NCI-H1930 (cell line): ENCODE measurements around the gene UNC45B.
"Not testable (repeated sequence)": the region's sequence is repeated elsewhere in the genome, so short reads cannot be mapped to it uniquely, and the experiment has no call there.

Source experiments
- DNase-seq, 2 experiments: peaks; one replicate each; lab custom pipeline; 2025; lab: John Stamatoyannopoulos, UW

Gene UNC45B, protein sequence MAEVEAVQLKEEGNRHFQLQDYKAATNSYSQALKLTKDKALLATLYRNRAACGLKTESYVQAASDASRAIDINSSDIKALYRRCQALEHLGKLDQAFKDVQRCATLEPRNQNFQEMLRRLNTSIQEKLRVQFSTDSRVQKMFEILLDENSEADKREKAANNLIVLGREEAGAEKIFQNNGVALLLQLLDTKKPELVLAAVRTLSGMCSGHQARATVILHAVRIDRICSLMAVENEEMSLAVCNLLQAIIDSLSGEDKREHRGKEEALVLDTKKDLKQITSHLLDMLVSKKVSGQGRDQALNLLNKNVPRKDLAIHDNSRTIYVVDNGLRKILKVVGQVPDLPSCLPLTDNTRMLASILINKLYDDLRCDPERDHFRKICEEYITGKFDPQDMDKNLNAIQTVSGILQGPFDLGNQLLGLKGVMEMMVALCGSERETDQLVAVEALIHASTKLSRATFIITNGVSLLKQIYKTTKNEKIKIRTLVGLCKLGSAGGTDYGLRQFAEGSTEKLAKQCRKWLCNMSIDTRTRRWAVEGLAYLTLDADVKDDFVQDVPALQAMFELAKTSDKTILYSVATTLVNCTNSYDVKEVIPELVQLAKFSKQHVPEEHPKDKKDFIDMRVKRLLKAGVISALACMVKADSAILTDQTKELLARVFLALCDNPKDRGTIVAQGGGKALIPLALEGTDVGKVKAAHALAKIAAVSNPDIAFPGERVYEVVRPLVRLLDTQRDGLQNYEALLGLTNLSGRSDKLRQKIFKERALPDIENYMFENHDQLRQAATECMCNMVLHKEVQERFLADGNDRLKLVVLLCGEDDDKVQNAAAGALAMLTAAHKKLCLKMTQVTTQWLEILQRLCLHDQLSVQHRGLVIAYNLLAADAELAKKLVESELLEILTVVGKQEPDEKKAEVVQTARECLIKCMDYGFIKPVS

DNA sequence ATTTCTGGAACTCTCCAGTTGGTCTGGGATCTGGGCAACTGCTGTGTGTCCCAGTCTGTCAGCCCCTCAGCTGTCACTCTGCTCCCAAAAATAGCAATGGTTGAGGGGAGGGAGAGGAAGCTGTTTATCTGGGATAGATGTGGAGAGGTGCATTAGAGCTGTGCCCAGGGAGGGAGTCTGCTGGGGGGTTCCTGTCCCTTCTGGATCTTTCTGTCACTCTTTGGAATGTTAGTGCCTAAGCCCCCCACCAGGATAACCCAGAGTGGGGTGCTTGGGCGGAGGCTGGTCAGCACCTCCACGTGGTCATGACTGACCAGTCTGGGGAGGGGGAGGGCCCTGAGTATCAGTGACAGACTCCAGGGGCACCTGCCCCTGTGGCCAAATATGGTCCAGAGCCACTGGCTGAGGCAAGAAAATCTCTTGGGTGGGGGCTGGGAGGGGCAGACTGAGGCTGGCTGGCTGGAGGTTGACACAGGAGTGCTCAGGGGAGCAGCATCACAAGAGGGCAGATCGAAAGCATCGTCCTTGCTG lies at the start of gene UNC45B:
Gene UNC45B (plus strand): TSS at position 443 of the 531 bp plus-strand sequence. CDS start 447 bp downstream, outside the sequence.
- DNase-seq, result no peak

DNA sequence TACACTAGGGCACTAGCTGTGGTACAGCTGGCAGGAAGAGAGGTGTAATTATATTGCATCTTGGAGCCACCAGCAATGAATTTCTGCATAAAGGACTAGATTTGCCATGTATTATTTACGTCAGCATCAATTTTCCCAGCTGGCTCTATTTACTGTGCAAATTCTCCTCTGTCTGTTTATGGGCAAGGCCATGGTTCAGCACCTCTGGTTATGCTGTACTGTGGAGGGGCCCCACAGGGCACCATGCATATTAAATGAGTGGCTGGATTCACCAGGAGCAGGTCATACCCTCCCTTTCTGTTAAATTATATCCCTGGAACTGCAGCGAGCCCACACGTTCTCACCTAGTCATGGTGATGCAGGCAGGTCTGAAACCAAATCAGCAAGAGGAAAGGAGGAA lies 47.7 kb upstream of the UNC45B start:
- no peak for DNase-seq

DNA sequence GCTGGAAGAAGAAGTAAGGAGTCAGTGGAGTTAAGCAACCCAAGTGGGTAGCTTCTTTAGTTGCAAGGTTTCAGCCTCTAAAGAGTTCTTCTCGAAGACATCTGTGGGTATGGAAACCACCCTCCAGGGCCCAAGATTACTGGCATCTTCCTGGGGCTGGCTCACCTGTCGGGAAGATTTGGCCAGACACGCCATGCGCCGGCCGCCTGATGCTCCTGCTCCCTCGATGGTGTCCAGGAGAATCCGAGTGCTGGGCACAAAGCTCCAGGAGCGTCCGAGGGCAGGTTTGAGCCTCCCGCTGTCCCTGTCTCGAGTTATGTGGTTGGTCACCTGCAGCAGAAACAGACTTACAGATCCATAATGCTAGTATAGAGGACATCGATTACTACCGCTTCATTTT lies 46.6 kb upstream of the UNC45B start:
- DNase-seq, result no peak

DNA sequence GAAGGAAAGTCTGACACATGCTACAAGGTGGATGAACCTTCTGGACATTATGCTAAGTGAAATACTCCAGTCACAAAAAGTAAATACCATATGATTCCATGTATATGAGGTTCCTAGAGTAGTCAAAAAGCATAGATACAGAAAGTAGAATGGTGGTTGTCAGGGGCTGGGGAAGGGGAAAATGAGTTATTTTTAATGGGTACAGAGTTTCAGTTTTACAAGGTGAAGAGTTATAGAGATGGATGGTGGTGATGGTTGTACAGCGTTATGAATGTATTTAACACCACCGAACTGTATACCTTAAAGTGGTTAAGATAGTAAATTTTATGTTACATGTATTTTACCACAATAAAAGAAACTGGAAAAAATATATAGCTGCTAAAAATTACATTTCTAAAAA lies 45.9 kb upstream of the UNC45B start:
- DNase-seq, result no peak

DNA sequence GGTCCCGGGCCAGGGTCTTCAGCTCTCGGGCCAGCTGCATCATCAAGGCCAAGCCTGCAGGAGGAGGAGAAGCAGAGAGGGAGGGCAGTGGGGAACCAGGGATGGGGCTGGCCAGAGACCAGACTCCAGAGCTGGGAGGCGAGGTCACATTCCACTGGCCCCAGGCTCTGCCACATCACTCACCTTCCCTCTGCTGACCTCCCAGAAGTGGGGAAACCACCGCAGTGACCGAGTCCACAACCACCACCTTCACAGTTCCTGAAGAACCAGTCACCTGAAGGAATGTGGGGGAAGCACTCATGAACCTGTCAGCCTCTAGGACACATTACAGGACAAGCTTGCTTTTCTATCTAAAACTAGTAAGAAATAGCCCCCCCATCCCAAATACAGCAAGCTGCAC lies 44.3 kb upstream of the UNC45B start:
- DNase-seq, result no peak

DNA sequence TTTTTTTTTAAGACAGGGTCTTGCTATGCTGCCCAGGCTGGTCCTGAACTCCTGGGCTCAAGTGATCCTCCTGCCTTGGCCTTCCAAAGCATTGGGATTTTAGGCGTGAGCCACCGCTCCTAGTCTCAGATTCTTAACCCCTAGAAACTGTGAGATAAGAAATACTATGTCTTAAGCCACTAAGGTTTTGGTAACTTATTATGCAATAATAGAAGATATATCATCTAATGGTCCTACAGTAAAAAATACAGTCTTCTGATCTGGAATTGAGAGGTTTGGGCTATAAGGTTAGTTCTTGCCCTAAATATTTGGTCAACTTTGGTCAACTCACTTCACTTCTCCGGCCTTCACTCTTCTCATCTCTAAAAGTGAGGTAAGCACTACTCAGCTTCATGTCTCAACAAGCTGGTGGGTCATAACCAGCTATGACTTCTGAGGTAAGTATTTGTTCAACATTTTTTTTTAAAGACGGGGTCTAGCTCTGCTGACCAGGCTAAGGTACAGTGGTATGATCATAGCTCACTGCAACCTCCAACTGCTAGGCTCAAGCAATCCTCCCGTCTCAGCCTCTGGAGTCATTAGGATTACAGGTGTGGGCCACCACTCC lies 42.7 kb upstream of the UNC45B start:
- DNase-seq, result no peak

DNA sequence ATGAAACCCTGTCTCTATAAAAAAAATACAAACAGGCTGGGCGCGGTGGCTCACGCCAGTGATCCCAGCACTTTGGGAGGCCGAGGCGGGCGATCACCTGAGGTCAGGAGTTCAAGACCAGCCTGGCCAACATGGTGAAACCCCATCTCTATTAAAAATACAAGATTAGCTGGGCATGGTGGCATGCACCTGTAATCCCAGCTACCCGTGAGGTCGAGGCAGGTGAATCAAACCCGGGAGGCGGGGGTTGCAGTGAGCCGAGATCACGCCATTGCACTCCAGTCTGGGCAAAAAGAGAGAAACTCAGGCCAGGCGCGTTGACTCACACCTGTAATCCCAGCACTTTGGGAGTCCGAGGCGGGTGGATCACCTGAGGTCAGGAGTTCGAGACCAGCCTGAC lies 36.8 kb upstream of the UNC45B start:
- not testable (repeated sequence) for DNase-seq

DNA sequence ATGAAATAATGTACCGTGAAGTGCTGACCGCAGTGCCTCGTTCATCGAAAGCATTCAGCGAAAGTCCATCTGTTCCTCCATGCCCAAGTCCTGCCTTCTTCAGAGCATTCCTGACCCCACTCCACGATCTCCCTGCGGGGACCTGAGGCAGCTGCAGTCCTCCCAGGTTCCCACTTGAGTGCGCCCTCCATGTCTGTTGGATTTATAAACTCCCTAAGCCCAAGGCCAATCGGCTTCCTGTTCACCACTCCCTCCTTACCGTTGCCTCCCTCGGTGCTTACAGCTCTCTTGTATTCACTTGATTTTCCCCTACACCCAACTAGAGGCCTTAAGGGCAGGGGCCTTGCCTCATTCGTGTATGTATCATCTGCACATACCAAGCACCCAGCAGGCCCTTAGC lies 30.8 kb upstream of the UNC45B start:
- DNase-seq, result no peak

DNA sequence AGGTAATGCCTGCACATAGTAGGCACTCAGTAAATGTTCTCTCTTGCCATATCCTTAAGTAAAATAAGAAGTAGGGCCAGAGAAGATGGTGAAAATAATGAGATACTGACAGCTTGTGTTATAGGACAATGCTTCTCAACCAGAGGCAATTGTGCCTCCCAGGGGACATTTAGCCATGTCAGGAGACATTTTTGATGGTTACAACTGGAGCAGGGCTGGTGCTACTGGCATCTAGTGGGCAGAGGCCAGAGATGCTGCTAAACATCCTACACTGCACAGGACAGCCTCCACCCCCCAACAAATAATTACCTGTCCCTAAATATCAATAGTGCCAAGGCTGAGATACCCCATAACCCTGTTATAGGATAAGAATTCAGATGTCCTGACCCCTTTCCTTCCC lies 29.6 kb upstream of the UNC45B start:
- DNase-seq, result no peak

DNA sequence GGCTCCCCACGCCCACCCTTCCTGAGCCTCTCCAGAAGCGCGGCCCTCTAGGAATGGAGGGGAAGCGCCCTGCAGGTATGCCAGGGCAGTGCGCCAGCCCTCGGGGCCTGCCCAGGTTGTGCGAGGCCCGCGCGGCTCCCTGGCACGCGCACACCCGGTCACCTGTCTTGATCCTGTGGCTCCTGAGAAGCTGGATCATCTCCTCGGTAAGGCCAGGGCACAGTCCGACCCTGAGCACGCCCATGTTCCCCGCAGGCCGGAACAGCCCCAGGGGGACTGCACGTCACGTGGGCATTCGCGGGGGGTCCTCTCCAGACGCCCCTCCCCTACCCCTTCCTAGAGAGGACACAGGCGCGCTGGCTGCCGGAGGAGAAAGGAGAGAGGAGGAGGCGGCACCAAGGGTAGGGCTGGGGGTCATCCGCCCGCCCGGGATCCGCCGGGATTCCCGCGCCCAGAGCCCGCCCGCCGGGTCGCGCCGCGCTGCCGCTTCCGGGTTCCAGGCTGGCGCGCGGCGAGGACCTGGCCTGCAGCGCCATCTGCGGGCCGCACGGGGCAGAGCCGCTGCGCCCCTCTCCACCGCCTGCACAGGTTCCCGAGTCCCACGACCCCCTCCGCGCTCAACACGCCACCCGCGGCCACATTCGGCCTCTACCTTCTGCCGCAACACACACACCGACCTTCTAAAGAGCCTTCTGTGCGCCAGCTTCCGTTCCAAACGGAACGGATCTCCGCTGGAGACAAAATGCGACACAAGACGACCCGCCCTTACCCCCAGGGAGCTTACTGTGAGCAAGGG lies 28.0 kb upstream of the UNC45B start, which contains the start of gene RAD51D:
Gene RAD51D (minus strand): TSS at position 491 of the 796 bp plus-strand sequence. CDS start 247 bp downstream, at position 244.
- peak; percentile 60 to 72 for DNase-seq

DNA sequence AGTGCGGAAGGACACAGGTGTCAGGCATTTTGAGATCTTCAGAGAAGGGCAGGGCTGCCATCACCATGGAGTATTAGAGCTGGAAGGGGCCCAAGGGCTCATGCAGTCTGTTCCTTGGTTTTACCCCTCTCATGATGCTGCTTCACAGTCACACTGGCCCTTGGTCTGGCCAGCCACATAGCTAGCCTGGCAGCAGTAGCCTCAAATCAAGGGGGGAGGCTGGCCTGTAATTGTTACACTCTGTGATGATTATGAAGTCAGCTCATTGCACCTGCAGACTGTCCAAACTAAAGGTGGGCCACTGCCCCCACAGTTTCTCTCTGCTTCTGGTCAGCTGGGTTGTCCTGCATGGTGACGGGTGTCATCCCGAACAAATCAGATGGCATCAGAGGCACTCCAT lies 26.3 kb upstream of the UNC45B start, which contains the start of gene FNDC8:
Gene FNDC8 (plus strand): TSS at position 301 of the 400 bp plus-strand sequence. CDS start 79 bp downstream, at position 380.
- DNase-seq, result no peak

DNA sequence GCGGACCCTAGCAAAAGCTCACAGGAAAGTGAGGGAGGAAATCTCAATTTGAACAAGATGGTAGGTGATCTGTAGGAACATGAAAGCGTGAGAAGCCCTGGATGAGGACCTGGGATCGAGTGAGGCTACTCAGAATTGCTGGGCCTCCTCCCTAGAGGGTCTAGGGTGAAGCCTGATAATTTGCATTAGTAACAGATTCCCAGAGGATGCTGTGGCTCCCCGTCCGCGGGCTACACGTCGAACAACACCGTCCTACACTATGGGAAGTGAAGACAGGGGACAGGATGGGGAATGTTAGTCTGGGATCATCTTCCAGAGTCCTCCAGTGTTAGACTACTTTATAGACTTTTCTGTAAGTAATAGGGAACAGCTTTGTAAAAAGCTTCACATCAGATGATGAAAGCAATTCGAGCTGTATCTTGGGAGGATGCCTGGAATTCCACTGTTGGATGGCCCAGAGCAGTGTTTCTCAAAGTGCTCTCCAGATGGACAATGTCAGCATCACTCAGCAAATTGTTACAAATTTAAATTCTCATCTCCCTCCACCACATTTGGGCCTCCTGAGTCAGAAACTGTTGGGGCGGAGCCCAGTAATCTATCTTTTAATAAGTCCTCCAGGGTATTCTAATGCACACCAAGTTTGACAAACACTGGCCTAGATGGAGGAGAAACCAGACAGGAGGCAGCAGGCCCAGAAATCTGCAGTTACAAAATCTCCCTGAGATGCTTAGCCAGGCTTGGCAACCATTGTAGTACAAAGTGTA lies 19.7 kb upstream of the UNC45B start:
- DNase-seq, result no peak

DNA sequence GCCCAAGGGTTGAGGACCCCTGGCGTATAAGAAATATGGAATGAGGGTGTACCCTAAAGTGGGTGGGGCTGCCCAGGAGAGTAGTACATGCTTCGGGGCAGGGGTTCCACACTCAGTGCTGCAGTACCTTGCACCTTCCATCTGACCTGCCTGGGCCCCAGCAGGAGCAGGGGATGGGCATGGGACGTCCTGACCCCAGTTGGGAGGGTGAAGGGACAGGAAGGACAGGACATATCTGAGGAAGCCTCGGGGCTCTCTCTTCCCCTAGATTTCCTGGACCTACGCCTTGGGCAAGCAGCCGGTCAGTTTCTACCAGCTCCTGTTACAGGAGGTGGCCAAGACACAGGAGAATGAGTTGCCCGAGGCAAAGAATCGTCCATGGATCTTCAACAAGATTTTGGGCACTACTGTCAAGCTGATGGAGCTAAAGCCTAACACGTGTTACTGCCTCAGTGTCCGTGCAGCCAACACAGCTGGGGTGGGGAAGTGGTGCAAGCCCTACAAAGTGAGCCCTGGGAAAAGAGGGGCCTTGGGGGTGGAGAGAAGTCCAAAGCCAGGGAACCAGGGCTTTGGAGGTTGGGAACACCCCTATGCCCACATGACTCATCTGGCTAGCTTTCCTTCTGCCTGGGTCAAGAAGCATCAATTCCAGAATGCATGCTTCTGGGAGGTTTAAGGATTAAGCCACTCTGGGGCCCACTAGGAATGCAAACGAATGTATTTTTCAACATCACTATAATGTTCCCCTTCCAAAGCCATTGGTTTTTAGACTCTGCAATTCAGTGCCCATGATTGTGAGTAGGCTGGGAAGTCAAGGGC lies 18.3 kb upstream of the UNC45B start:
- no peak for DNase-seq

DNA sequence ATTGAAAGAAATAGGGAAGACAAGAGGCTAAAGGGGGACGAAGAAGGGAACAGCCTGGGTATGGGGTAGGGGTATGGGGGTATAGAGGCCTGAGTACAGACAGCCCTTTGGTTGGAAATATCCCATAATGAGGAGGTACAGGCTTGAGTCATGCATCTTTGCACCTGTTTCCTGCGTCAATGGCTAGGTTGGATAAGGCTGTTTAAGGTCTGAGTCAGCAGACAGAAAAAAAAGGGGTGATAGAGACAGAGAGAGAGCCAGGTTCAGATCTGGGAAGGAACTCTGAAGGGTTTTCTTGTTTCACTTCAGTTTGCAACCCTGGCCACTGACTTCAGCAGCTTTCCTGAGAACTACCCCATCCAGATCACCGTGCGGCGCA lies 17.7 kb upstream of the UNC45B start:
- DNase-seq, result no peak

DNA sequence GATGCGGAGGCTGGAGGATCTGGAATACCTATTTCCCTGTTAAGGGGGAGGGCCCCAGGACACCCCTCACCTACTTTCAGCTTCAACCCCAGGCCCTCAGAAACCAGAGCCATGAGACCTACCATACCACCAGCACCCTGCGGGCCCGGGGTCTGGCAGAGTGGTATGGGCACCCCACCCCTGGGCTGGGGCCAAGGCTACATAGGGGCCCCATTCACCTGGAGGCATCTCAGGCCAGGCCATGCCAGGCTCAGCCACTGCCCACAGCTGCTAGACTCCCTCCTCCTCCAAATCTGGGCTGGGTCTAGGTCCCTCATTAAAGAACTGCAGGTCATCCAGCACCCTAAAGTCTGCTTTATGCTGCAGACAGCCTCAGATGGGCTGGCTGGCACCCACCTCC lies 17.2 kb upstream of the UNC45B start:
- no peak for DNase-seq

DNA sequence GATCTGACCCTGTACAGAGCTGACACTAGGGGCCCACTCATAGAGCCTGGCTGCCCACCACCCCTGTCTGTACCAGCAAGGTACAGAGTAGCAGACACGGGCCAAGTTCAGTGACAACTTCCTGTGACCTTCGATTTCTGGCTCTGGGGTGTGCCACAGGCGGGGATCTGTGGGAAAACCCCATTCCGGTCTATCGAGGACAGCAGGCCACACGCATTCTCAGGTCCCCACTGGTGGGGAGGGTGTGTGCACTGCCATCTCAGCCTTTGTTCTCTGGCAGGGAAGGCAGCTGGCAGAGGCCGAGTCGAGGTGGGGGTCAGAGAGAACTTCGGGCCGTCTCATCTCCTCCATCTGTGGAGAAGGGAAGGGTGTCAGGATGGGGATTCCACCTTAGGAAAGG lies 15.5 kb upstream of the UNC45B start:
- DNase-seq, result no peak

DNA sequence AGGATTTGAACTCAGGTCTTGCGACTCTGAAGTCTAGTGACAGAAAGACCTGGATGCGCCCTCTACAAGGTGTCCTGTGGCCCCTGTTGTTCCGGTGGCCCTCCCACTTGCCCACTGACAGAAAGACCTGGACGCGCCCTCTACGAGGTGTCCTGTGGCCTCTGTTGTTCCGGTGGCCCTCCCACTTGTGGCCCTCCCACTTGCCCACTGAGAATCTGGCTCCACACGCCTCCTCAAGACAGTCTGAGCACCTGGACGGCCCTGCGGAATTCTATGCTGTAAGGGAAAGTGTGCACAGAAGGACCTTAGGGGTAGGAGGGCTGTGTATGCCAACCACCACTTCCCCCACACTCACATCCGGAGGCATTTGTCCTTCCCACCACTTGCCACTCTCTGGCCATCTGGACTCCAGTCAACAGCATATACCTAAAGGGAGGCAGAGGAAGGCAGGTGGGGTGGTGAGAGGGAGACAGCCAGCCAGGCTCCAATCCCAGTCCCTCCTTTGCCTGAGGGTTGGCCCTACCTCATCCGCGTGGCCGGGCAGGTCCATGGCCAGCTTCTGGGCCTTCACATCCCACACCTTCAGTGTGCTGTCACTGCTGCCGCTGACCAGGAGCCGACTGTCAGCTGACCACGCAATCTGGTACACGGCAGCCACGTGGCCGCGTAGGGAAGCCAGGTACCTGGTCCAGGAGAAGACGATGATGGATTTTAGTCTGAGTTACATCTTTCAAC lies 14.6 kb upstream of the UNC45B start:
- DNase-seq, result no peak

DNA sequence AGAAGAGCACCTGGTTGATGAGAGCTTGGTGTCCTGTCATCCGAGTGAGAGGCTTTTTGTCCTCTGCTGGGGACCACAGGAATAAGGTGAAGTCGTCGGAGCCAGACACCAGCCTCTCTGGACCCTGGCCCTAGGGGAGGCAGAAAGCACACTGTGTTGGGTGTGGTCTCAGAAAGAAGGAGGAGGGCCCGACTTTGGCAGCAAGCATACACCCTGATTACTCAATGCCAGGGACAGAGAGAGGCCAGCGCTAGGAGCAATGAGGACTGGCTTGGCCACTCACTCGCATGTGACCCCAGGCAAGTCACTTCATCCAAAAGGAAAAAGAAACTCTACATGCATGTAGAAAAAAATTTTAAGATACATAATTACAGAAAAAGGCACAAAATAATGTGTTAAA lies 12.3 kb upstream of the UNC45B start:
- no peak for DNase-seq

DNA sequence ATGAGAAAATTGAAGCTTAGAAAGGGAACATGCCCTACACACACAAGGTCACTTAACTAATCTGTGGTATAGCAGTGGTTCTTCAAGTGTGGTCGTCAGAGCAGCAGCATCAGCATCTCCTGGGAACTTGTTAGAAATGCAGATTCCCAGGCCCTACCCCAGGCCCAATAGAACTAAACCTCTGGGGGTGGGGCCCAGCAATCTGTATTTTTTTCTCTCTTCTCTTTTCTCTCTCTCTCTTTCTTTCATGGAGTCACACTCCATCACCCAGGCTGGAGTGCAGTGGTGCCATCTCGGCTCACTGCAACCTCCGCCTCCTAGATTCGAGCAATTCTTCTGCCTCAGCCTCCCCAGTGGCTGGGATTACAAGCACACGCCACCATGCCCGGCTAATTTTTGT lies 9.4 kb upstream of the UNC45B start:
- no peak for DNase-seq
